A549 treated with CORT108297 at 1 μM for 4 hours (cell line): ENCODE measurements around the gene HOXD11. TPM values are rescaled to one million over a fixed set of nuclear protein-coding genes. Genes with fewer than 3 reads are reported as not detected.

ENCODE experiments used
- total RNA-seq: library from RNA; stranded (reverse); fragments of 200-300 nt; extraction: Qiagen RNA extraction; gene quantifications from 5 replicates; pipeline ENCODE4 v1.2.3, GENCODE V29; 2022

The HOXD11 gene
- 6.2 to 9.1 TPM (median 7.8 TPM) in 5 replicates for total RNA-seq

DNA sequence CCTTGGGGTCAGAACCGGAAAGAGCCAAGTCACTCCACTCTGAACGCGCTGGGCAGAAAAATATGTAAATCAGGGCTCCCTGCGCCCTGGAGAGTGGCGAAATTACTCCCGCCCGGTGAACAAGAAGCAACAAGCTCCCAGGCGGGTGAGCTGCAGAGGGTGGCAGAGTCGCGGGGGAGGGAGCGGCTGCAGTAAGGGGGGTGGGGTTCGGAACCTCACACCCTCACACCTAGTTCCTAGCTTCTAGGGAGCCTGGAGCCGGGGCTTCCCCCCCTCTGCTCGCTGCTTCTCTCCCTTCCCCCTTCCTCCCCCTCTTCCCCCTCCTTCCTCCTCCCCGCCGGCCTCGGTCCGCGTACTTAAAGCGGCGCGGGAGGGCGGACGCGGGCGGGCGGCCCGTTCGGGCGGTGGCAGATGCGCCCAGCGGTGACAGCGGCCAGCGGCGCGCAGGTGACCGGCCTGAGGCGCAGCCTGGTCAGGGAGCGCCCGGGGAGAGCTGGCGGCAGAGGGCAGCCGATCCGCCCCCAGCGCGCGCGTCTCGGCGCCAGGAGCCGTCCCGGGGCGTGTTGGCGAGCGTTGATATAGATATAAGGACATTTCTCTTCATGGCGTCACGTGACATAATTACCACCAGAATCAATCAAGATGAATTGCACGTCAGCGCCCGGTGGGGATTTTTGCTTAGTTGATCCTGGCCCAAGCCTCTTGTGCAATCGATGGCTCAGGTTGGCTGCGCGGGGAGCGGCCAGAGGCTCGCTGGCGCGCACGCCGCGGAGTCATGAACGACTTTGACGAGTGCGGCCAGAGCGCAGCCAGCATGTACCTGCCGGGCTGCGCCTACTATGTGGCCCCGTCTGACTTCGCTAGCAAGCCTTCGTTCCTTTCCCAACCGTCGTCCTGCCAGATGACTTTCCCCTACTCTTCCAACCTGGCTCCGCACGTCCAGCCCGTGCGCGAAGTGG lies at the start of gene HOXD11:
TSS of gene HOXD11 (plus strand) at position 700 of the 959 bp plus-strand sequence. CDS start at position 776, 76 bp downstream.

DNA sequence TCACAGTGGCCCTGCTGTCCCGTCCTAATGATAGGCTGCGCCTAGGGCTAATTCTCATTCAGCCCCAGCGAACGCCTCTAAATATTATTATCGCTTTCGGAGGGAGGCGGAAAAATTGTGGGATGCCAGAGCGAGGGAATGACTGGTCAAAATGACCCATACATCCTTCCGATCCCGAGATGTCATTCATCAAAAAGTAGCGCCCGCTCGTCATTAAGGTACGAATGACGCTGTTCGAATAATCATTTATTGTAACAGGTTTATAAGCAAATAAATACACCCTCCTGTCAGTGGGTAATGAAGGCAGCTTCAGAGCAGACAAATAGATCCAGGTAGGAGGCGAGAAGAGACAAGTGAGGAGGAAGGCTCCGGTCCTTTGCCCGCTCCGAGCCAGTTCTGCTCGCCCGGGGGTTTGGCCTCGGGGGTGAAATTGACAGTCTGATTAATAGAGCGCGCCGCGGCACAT lies 23.3 kb upstream of the HOXD11 start, which contains the start of gene EVX2:
TSS of gene EVX2 (minus strand) at position 167 of the 466 bp plus-strand sequence. CDS start 186 bp downstream, outside the sequence.

DNA sequence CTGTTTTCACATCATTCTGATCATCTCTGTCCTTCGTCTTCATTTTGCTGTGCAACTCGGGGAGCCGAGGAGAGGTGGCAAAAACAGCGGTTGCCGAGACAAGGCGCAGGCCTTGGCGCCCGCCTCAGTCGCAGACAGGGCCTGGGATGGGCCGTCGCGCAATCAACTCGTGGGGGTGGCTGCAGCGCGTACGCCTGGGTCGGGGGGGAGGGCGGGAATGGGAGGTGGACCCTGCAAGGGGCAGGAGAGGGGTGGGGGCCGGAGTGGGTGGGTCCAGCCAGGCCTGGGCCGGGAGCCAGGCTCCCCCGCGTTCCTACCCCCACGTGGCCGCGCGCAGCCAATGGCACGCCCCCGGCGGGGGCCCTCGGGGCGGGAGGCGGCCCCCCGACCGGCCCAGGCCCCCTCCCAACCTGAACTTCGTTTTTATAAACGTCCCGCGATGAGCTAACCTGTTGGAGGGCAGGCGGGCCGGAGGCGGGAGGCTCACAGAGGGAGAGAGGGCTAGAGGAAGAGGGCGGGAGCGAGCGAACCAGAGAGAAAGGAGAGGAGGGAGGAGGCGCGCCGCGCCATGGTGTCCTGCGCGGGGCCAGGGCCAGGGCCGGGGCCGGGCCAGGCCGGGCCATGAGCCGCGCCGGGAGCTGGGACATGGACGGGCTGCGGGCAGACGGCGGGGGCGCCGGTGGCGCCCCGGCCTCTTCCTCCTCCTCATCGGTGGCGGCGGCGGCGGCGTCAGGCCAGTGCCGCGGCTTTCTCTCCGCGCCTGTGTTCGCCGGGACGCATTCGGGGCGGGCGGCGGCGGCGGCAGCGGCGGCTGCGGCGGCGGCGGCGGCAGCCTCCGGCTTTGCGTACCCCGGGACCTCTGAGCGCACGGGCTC lies 14.6 kb upstream of the HOXD11 start, which contains the start of gene HOXD13:
TSS of gene HOXD13 (plus strand) at position 452 of the 875 bp plus-strand sequence. CDS start at position 622, 170 bp downstream.

DNA sequence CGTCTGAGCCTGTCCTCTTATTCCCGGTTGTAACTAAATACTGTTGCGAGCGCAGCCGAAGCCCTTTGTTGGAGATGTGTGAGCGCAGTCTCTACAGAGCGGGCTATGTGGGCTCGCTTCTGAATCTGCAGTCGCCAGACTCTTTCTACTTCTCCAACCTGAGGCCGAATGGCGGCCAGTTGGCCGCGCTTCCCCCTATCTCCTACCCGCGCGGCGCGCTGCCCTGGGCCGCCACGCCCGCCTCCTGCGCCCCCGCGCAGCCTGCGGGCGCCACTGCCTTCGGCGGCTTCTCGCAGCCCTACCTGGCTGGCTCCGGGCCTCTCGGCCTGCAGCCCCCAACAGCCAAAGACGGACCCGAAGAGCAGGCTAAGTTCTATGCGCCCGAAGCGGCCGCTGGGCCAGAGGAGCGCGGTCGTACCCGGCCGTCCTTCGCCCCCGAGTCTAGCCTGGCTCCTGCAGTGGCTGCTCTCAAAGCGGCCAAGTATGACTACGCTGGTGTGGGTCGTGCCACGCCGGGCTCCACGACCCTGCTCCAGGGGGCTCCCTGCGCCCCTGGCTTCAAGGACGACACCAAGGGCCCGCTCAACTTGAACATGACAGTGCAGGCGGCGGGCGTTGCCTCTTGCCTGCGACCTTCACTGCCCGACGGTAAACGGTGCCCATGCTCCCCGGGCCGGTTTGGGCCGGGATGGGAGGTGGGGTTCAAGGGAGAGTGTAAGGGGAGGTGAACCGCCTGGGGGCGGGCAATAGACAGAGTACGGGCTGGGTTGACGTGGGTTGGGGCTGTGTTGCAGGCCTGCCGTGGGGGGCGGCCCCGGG lies 7.1 kb upstream of the HOXD11 start, which contains the start of gene HOXD12:
TSS of gene HOXD12 (plus strand) at position 68 of the 819 bp plus-strand sequence. CDS start at position 75, 7 bp downstream.

DNA sequence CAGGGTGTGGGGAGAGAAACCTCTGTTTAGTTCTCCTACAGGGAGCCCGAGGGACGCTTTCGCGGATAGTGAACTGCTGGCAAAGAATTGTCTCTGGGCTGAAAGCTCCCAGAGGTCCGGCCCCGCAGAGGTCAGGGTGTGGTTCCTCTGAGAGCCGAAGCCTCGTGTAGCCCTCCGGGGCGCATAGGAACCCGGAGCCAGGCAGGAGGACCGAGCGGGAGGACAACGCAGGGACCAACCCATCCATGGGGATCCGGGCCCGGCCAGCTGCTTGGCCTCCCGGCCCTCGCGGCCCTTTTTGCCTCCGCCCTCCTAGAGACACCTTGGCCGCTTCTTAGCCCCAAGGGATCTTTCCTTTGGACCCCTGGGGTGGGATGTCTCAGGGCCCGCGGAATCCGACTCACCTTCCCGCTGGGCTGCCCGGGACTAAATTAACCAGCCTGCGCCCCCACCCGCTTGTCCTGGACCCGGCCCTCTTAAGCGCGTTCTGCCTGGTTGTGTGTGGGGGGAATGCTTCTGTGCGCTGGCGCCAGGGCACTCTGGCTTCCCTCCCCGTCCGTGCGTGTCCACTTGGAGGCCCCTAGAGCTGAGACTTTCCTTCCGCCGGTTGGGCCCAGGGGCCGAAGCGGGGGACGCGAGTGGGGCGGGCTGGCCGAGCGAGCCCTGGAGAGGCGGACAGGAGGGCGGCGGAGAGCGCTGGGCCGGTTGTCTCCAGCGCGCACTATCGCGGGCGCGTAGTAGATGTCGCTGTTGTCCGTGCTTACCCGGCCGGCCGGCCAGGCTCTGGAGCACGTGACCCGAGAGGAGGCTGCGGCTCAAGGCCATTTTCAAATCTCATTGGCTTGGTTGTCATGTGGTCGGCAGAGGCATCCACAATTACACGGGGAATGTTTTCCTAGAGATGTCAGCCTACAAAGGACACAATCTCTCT lies 9.1 kb downstream of the HOXD11 start, which contains the start of gene HOXD10:
TSS of gene HOXD10 (plus strand) at position 896 of the 931 bp plus-strand sequence. CDS start 56 bp downstream, outside the sequence.

DNA sequence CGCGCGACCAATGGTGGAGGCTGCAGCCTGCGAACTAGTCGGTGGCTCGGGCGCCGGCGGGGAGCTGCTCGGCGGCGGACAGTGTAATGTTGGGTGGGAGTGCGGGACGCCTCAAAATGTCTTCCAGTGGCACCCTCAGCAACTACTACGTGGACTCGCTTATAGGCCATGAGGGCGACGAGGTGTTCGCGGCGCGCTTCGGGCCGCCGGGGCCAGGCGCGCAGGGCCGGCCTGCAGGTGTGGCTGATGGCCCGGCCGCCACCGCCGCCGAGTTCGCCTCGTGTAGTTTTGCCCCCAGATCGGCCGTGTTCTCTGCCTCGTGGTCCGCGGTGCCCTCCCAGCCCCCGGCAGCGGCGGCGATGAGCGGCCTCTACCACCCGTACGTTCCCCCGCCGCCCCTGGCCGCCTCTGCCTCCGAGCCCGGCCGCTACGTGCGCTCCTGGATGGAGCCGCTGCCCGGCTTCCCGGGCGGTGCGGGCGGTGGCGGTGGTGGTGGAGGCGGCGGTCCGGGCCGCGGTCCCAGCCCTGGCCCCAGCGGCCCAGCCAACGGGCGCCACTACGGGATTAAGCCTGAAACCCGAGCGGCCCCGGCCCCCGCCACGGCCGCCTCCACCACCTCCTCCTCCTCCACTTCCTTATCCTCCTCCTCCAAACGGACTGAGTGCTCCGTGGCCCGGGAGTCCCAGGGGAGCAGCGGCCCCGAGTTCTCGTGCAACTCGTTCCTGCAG lies 15.8 kb downstream of the HOXD11 start, which contains the start of gene HOXD9:
TSS of gene HOXD9 (plus strand) at position 37 of the 728 bp plus-strand sequence. CDS start at position 87, 50 bp downstream.

DNA sequence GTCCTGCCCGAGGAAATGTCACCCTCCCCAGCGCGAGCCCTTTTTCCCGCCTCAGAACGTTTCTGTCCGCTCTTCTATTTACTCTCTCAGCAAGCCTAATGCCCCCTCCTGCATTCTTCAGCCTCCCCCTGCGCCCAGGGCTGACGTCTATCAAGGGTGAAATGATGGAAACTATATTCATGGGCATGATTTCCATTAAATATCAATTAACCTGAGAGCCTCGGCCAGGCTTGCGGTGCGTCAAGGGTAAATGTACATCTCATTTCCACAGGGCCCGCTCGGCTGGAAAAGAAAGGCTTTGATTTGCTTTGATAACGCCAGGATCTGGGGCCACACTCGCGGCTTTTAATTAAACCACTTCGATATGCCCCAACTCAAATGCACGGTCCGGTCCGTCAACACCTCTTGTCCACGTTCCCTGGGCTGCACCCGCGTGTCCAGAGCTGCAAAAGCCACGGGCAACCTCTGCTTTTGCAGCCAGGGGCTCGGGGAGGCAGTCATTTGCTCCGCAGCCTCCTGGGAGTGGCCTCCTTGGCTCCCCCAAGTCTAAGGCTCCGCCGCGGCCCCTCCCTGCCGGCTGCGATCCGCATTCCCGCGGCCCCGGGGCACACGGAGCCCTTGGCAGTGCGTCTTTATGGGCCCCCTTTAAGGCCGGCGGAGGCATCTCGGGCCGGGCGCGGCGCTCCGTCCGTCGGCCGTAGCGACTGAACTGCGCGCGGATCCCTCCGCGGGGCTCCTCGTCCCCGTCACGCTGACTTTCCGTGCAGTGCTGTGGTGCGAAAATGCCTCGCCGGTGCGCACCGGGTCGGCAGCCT lies 22.1 kb downstream of the HOXD11 start, which contains the start of gene HOXD8:
TSS of gene HOXD8 (plus strand) at position 724 of the 815 bp plus-strand sequence. CDS start 662 bp downstream, outside the sequence.

DNA sequence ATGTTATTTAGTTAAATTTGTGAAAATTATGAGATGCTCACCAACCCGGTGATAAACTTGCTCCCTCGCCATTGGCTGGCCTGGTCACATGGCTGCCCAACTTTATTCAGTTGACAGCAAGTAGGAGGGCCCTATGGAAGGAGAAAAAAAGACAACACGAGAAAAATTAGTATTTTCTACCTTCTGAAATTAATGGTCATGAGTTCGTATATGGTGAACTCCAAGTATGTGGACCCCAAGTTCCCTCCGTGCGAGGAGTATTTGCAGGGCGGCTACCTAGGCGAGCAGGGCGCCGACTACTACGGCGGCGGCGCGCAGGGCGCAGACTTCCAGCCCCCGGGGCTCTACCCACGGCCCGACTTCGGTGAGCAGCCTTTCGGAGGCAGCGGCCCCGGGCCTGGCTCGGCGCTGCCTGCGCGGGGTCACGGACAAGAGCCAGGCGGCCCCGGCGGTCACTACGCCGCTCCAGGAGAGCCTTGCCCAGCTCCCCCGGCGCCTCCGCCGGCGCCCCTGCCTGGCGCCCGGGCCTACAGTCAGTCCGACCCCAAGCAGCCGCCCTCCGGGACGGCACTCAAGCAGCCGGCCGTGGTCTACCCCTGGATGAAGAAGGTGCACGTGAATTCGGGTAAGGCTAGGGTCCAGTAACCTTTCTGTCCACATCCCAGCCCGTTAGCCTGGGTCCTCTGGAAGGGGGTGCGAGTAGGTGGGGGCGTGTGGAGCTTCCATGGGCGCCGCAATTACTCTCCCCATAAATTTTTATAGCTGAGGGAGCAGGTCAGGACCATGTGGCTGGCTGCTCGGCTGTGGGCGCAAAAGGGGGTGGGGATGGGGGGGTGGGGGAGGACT lies 44.6 kb downstream of the HOXD11 start, which contains the start of gene HOXD4:
TSS of gene HOXD4 (plus strand) at position 109 of the 846 bp plus-strand sequence. CDS start at position 193, 84 bp downstream.

DNA sequence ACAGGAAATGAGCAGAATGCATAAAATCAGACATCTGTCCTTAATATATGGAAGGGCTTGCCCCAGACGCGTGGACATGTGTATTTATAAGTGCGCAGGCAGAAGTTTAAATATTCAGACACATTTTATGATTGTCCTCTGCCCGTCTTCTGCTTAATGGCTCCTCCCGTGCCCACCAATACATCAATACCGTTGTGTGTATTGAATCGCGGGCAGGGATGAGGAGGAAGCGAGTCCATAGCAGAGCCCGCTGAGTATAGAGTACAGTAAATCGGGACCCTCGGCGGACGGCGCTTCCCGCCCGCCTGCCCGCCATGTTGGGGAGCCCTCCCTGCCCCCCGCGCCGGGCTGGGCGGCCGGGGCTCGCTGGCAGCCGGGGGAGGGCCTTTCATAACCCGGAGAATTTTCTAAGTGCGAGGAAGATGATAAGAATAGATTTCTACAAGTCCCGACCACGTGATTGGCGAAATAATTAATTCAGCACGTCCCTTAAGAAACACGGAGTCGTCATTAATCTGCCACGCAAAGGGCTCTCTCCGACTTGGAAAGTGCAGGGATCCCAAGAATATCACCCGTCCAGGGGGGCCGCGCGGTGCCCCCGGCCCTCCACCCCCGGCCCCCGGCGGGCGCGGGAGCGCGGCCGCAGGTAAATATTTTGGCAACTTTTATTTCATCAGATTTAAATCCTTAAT lies 49.9 kb downstream of the HOXD11 start, which contains the start of gene HOXD3:
TSS of gene HOXD3 (plus strand) at position 501 of the 692 bp plus-strand sequence. CDS start 11,808 bp downstream, outside the sequence.

Other genes with a start within 250 kb of the HOXD11 start
- 11.8 to 15.1 TPM (median 13.1 TPM) in 5 replicates for gene LNPK, start 105.0 kb upstream of the HOXD11 start, total RNA-seq
- gene EVX2, start 23.3 kb upstream of the HOXD11 start, total RNA-seq = not detected in 5 replicates
- gene HOXD13, start 14.6 kb upstream of the HOXD11 start, total RNA-seq = 0.16 to 0.27 TPM (median 0.23 TPM) in 5 replicates
- not detected in 5 replicates for gene HOXD12, start 7.5 kb upstream of the HOXD11 start, total RNA-seq
- gene HOXD10, start 9.5 kb downstream of the HOXD11 start, total RNA-seq = 5.3 to 7.2 TPM (median 6.8 TPM) in 5 replicates
- gene HOXD9, start 15.4 kb downstream of the HOXD11 start, total RNA-seq = 0.82 to 1.7 TPM (median 1.5 TPM) in 5 replicates
- gene HOXD8, start 22.4 kb downstream of the HOXD11 start, total RNA-seq = 4.6 to 6.1 TPM (median 5.4 TPM) in 5 replicates
- 0.14 to 0.62 TPM (median 0.49 TPM) in 5 replicates for gene HOXD4, start 44.3 kb downstream of the HOXD11 start, total RNA-seq
- gene HOXD3, start 50.0 kb downstream of the HOXD11 start, total RNA-seq = 0.08 to 0.30 TPM (median 0.18 TPM) in 4 of 5 replicates, not detected in the other
- 0.16 to 0.32 TPM (median 0.18 TPM) in 5 replicates for gene HOXD1, start 81.4 kb downstream of the HOXD11 start, total RNA-seq
- 43.5 to 51.0 TPM (median 44.2 TPM) in 5 replicates for gene MTX2, start 162.2 kb downstream of the HOXD11 start, total RNA-seq